Pancreas (tissue), 10 donors: ENCODE measurements around the gene RDX. TPM values are rescaled to one million over a fixed set of nuclear protein-coding genes. Genes with fewer than 3 reads are reported as not detected.

Source experiments
- ATAC-seq, 4 donors: fragments of 200-7000 bp; cut with Tn5 transposase; one replicate each; pipeline versions ENCODE4 v1.8.0 to v1.9.1; 2020; ENCODE audit warnings: mild to moderate bottlenecking in 4 of 4, moderate library complexity in 4 of 4
- DNase-seq, 6 donors: peaks; one replicate each; pipeline ENCODE4 v3.0.0-alpha.2; 2020
- FAIRE-seq: peaks from 2 replicates; lab custom pipeline; 2012; peaks lifted over from hg19 to GRCh38; lab: Jason Lieb, UNC
- H3K27ac ChIP-seq, 4 donors: fragments of 200-600 bp; sonication (generic); 1 replicate in 3 of 4; 2 replicates in 1 of 4; pipeline versions ENCODE4 v1.5.0 to v1.8.0; 2020
- H3K27me3 ChIP-seq, 4 donors: fragments of 200-600 bp; one replicate each; pipeline ENCODE4 v1.8.0; 2021
- H3K36me3 ChIP-seq, 3 donors: fragments of 200-600 bp; sonication (generic) in 1 of 3; one replicate each; pipeline versions ENCODE4 v1.5.0 to v1.8.0; 2020 to 2021
- H3K4me1 ChIP-seq, 3 donors: fragments of 200-600 bp; one replicate each; pipeline ENCODE4 v1.8.0; 2021
- H3K4me3 ChIP-seq, 4 donors: fragments of 200-600 bp; sonication (generic) in 2 of 4; one replicate each; pipeline versions ENCODE4 v1.5.0 to v1.8.0; 2020 to 2021
- H3K9me3 ChIP-seq, 4 donors: fragments of 200-600 bp; one replicate each; pipeline ENCODE4 v1.8.0; 2021
- CTCF ChIP-seq, 4 donors: fragments of 200-600 bp; sonication (generic) in 3 of 4; IDR thresholded peaks; one replicate each; pipeline versions ENCODE4 v1.5.0 to v1.8.0; 2021; ENCODE audit warnings: antibody characterized with exemption in 4 of 4
- WGBS, 2 donors: extraction: QIAGEN DNeasy Blood & Tissue Kit; methylation state at CpG; one replicate each; pipeline ENCODE4 v1.1.7; 2013; 5-methylcytosine and 5-hydroxymethylcytosine counted together
- intact Hi-C, 3 donors: fragments of 100-400 bp; cut with DNase I; formaldehyde crosslinking; loops; one replicate each; pipeline versions ENCODE4 v1.11.1 to v1.14.2; 2022
- polyA plus RNA-seq, 2 donors: library from polyadenylated mRNA; stranded (reverse); fragments of 200-250 nt; gene quantifications; one replicate each; pipeline ENCODE4 v1.2.3, GENCODE V29; 2013
- total RNA-seq, 6 donors: library from RNA; stranded (reverse); fragmentation: NEBNext Ultra II Directional in 4 of 6; extraction: Animal tissue kit (Norgen Biotek cat#: 25700) in 4 of 6; gene quantifications; one replicate each; pipeline versions ENCODE4 v1.2.1 to v1.2.4, GENCODE V29; 2021 to 2023
- donor health status: healthy with polysubstance abuse.
- donor health status: DM: no; HTN: no; CAD: no; lungs with moderate emphysema.
- donor health status: DM: no; HTN: no; CAD: no.
- donor health status: control.
- donor health status: control.
- donor health status: Bipolar disorder and iron deficiency.
- donor health status: DM: yes; HTN: yes; CAD: no.
- donor health status: DM: no; HTN: no; CAD: no.
- donor health status: DM: no; HTN: no; CAD: no.
- donor health status: DM: yes; HTN: yes; CAD: no.

RDX gene
- total and polyA plus RNA-seq, 8 donors = 11.4 to 97.1 (median 51.4) TPM

GRCh38 chr11:110130642-110131238 is 165.7 kb downstream of the RDX start:
- no peak overlapping the region for H3K4me3 ChIP-seq
- no peak overlapping the region for H3K27ac ChIP-seq
- TF ChIP-seq CTCF (IDR thresholded peaks at IDR 0.05) = no peak
- intact Hi-C loops = no loop called here
- no peak for FAIRE-seq
- ATAC-seq = peak in 3 of 4 donors; percentile 12 to 46 (median 43)
- H3K36me3 ChIP-seq = no peaks in the 10 kb centered on the region
- no peaks in the 10 kb centered on the region for H3K9me3 ChIP-seq
- DNase-seq = no peak
- no peaks in the 10 kb centered on the region for H3K4me1 ChIP-seq
- H3K27me3 ChIP-seq = no peaks in the 10 kb centered on the region
- 69 to 73% methylated on average over 10 of the region's 10 CpGs for WGBS, 2 donors

DNA sequence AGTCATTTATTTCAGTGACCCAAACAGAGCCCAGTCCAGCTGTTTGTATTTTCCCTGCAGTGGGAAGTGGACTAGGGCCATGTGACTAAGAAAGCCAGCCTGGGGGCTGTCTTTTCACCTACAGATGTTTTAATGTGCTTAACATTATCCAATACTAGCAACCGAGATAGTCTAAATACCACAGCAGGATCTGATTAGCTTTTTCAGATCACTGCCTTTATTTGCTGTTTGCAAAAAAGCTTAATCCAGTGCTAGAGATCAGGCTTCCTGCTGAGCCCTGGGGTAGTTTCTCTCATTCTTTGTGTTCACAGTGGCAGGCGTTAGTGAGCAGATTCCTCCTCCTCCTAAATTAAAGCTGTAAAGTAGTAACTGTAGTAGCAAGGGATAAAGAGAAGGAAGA is 168.3 kb downstream of the RDX start:
- ATAC-seq (no peak), DNase-seq (no peak), FAIRE-seq (no peak)
- no peaks in the 10 kb centered on the region for H3K4me1 ChIP-seq
- no peaks in the 10 kb centered on the region for H3K36me3 ChIP-seq
- intact Hi-C loops = no loop called here
- no peaks in the 10 kb centered on the region for H3K9me3 ChIP-seq
- 31 to 35% methylated on average over 2 of the region's 2 CpGs for WGBS, 2 donors
- H3K27ac ChIP-seq = no peak overlapping the region
- no peak for TF ChIP-seq CTCF (IDR thresholded peaks at IDR 0.05)
- no peaks in the 10 kb centered on the region for H3K27me3 ChIP-seq
- no peak overlapping the region for H3K4me3 ChIP-seq

DNA sequence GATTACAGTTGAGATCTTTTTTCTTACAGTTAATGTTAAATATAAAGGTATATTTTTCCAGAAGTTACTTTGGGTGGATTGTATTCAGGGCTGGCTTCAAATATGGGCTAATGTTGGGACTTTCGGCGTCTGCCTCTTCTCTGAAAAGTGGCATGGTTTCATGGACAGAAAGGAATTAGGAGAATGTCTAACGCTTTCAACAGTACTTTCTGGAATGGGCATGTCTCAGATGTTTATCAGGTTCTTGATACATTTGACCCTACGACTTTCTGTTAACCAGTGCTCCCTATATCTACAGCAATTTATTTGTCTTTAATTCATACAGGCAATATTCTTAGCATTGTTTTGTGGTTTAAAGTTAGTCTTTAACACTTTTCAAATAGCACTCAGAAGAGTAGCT is 169.5 kb downstream of the RDX start:
- Histone ChIP-seq H3K4me1 (no peaks in the 10 kb centered on the region), H3K36me3 (no peaks in the 10 kb centered on the region), H3K4me3 (no peak overlapping the region), H3K9me3 (no peaks in the 10 kb centered on the region), H3K27me3 (no peaks in the 10 kb centered on the region), H3K27ac (no peak overlapping the region)
- no peak for TF ChIP-seq CTCF (IDR thresholded peaks at IDR 0.05)
- intact Hi-C loops = no loop called here
- DNase-seq = no peak
- ATAC-seq = no peak
- no peak for FAIRE-seq
- WGBS, 2 donors = 89 to 90% methylated on average over 4 of the region's 4 CpGs

DNA sequence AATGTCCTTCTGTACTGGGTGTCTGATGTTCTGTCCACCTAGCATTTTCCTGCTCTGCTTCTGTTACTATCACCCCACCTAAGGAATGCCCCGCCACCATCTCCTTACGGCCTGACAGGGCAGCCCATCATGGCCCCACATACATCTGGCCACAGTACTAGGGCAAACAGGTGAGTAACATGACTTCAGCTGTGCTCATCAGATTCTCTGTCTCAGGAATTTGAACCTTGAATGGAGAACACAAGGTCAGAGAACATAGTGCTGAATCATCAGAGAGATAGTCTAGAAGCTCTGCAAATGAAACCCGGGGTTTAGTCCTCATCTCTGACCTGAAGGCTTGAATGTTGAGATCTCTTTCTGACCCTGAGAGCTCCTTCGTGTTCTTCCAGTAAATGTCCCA is 170.8 kb downstream of the RDX start:
- 95 to 98% methylated on average over 4 of the region's 4 CpGs for WGBS, 2 donors

More for the DNA sequence above, 170.8 kb downstream of the RDX start:
- intact Hi-C loops = no loop called here
- no peaks in the 10 kb centered on the region for H3K9me3 ChIP-seq
- no peak for DNase-seq
- H3K4me1 ChIP-seq = peaks cover 0 to 7% (median 5%) of the 10 kb centered on the region in 3 donors
- no peaks in the 10 kb centered on the region for H3K36me3 ChIP-seq
- no peak overlapping the region for H3K27ac ChIP-seq
- TF ChIP-seq CTCF (IDR thresholded peaks at IDR 0.05) = no peak
- ATAC-seq = no peak
- FAIRE-seq = no peak
- no peak overlapping the region for H3K4me3 ChIP-seq
- H3K27me3 ChIP-seq = no peaks in the 10 kb centered on the region

Other genes with a start within 250 kb of the RDX start
- 1 to 10 TPM; 3.3 to 9.5 (median 4.5) TPM for gene ZC3H12C, start 203.2 kb downstream of the RDX start, total RNA-seq
- 1 to 10 TPM; 1.5 to 2.7 TPM for gene ZC3H12C, start 203.2 kb downstream of the RDX start, polyA plus RNA-seq
- gene FDX1, start 133.3 kb upstream of the RDX start, total RNA-seq = 10 to 100 TPM in 1 of 6 donors, 1 to 10 TPM in 5; 6.7 to 11.3 (median 8.3) TPM
- gene FDX1, start 133.3 kb upstream of the RDX start, polyA plus RNA-seq = 1 to 10 TPM; 7.1 to 8.6 TPM